GM12865 (cell line): ENCODE measurements around the gene SCAMP2.

Source experiments
- DNase-seq: peaks from one replicate; pipeline ENCODE4 v3.0.0; 2010; ENCODE audit warnings: low read depth
- H3K4me3 ChIP-seq: 2 replicates; pipeline ENCODE4 v1.5.1; 2011; ENCODE audit warnings: mild to moderate bottlenecking, low read depth, low read length, control low read depth
- CTCF ChIP-seq: IDR thresholded peaks from 2 replicates; pipeline ENCODE4 v1.5.1; 2011; ENCODE audit warnings: low read length, control low read depth, low read depth, inconsistent platforms; ENCODE audit not compliant: insufficient read depth; ENCODE audit errors: missing control alignments

Gene SCAMP2

DNA sequence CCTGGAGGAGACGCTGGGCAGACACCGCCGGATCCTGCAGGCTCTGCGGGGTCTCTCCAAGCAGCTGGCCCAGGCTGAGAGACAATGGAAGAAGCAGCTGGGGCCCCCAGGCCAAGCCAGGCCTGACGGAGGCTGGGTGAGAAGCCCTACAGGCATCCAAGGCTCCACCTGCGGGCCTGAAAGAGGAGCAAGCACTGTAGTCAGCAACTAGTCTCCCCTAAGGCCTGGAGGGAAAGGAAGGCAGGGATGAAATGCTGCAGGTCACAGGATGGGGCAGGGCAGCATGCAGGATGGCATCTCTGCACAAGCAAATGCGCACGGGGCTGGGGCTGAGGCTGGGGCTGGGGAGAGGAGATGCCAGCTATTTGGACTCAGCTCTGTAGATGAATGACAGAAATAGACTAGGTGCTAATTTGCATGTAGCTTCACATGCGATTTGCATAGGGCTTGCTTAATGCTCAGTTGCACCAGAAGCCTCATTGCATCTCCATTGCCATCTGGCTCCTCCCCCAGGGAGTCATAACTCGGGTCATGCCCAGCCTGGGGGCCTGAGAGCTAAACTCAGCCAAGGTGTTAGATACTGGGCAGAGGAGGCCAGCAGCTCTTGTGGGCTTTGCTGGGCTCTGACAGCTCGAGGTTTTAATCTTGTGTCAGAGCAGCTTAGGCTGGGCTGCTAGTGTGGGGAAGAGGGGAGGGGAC lies 51.9 kb downstream of the SCAMP2 start:
- peak; percentile 76 for DNase-seq
- no peak for TF ChIP-seq CTCF
- no peak overlapping the region for H3K4me3 ChIP-seq

- H3K4me3 ChIP-seq = no peak overlapping the region
- no peak for TF ChIP-seq CTCF
- no peak for DNase-seq
Observed at GRCh38 chr15:74820056-74820455, 53.1 kb downstream of the SCAMP2 start.

GRCh38 chr15:74817370-74817737 lies 55.8 kb downstream of the SCAMP2 start:
- DNase-seq = peak; percentile 50
- H3K4me3 ChIP-seq = no peak overlapping the region
- peak; percentile 45 for TF ChIP-seq CTCF

DNA sequence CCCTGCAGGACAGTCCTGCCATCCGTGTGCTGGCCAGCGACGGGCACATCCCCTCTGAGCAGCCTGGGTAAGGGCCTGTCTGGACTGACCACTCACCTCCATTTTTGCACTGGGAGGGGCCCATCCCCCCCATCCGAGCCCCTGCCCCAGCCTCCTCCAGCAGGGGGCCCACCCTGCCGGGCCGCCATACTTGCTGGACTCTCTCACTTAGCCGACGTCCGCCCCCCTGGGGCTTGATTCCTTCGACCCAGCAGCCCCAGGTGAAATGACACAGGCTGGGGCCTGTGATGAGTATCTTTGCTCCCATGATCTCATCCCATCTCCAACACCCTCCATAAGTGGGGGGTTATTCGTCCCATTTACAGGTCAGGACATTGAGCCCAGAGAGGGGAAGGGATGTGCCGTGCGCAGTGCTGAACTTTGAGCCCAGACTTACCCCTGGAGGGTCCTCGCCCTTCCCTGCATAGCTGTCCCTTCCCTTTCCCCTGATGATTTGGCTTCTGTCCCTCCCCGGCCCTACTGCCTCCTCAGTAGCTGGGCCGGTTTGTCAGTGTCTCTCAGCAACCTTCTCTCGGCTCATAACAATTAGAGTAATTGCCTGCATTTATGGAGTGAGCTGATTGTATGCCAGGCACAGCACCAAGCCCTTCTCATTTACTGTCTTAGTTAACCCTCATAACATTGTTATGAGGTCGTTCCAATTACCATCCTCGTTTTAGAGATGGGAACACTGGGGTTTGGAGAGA lies 56.4 kb downstream of the SCAMP2 start:
- TF ChIP-seq CTCF = no peak
- H3K4me3 ChIP-seq = no peak overlapping the region
- no peak for DNase-seq

- no peak overlapping the region for H3K4me3 ChIP-seq
- TF ChIP-seq CTCF = no peak
- no peak for DNase-seq
Observed at GRCh38 chr15:74815961-74816360, 57.2 kb downstream of the SCAMP2 start.

DNA sequence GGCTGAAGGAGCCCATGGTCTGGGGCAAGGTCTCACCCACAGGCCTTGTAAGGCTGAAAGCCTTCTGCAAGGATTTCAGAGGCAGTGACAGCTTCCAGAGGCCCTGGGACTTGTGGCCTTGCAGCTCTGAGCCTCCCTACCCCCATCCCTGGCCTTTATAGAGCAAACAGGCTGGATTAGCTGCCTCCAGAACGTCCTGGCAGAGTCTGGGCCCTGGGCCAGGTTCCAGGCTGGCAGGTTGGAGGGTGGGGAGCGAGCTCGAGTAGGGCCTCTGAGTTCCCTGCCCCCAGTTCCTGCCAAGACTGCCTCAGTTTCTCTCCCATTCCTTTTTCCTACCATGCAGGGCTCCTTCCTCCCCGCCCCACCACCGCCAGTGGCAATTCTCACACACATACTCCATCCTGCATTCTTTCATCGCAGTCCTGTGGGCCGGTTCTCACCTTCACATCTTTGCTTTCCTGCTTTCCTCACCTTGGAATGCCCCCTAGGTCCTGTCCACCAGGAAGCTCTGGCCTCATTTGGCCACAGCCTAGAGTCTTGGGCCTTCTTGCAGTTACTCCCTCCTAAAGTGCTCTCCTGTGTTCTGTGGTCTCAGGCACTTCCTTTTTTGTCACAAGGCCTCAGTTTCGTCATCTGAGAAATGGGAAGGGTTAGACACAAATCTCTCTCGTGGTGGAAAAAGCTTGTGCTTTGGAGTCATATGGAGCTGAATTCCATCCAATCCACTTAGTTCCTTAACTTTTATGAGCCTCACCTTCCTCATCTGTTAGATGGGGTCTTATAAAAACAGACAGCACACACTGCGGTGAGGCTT lies 57.8 kb downstream of the SCAMP2 start:
- TF ChIP-seq CTCF = no peak
- no peak overlapping the region for H3K4me3 ChIP-seq
- DNase-seq = no peak
